ENCODE results near the gene KRTAP3-2. TPM values are rescaled to one million over a fixed set of nuclear protein-coding genes. Genes with fewer than 3 reads are reported as not detected.

The KRTAP3-2 gene
- total RNA-seq, 1 experiment from 2014 or later: not detected

DNA sequence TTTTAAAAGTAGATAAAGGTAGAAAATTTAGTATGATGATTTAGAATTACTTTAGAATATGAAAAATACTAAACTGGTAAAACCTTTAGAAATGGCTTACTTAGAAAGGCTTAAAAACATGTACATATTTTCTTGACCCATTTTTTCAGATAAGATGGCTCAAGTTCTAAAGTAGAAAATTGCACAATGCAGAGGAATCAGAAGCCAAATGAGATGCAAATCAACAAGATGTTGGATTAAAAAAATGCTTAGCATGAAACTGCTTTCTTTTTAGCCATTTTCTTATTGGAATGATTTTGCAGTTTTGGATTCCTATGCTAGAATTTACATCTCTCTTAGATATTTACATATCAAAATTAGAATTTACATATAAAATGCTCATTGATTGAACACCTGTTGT lies 10.7 kb upstream of the KRTAP3-2 start:
- no peak for DNase-seq (ENCODE audit: low read depth)

DNA sequence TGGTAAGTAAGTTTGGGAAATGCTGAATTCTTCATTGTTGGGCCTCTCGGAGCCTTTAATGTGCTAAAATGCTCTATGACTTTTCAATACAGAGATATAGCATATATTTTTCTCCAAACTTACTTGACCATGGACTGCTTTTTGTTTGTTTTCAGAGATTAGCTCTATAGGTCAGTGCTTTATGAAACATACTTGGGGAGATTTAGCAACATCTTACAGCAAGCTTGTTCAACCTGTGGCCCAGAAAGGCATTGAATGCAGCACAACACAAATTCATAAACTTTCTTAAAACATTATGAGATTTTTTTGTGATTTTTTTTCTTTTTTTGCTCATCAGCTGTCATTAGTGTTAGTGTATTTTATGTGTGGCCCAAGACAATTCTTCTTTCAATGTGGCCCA lies 10.2 kb upstream of the KRTAP3-2 start:
- no peak for DNase-seq (ENCODE audit: low read depth)

DNA sequence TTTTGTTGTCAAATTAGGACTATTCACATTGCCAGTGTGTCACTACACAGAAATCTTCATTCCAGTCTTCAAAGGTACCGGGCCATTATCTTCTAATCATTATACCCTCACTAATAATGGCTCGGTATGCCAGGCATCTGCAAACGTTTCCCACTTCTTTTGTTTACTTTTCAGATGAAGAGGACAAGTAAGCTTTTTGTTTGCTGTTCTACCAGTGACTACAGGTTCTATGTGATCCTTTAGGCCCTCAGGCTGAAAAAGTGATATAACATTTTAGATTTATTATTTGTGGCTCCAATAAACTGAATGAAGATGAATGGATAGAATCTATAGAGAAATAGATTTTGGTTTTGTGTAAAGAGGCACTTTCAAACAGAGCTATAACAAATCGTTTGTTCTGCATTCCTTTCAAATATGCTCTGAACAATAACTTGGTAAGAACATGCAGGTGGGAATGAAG lies 9.6 kb upstream of the KRTAP3-2 start:
- DNase-seq (ENCODE audit: low read depth): no peak

DNA sequence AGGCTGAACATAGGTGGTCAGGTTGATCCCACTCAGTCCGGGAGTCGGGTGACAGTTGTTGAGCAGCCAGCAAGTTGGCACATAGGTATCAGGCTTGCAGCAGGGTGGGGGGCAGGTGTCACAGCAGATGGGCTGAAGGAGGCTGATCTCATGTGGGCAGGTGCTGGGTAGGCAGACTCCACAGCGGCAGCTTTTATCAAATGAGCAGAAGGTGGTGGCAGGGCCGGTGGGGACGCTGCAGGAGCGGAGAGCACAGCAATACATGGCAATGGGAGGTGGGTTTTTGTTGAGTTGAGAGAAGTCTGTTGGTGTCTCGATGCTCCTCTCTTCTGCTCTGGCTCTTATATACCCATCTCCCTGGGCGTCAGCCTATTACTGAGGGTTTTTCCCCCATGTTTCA lies 9.1 kb upstream of the KRTAP3-2 start, which contains the start of gene KRTAP3-1:
KRTAP3-1 (minus strand) TSS at position 318 of the 400 bp plus-strand sequence; CDS start at position 264, 54 bp downstream.
- DNase-seq (ENCODE audit: low read depth): no peak

DNA sequence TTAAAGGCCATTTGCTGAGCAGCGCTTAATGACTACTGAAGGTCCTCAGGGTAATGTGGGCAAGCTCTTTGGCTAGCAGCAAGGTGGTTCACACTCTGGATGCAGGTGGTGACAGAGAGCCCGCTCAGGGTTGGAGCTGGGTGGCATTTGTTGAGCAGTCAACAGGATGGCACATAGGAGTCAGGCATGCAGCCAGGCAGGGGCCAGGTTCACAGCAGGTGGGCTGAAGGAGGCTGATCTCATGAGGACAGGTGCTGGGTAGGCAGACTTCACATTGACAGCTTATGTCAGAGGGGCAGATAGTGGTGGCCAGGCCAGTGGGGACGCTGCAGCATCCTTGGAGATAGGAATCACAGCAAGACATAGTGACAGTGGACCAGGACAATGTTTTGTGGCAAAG lies 4.7 kb upstream of the KRTAP3-2 start:
- no peak for DNase-seq (ENCODE audit: low read depth)

DNA sequence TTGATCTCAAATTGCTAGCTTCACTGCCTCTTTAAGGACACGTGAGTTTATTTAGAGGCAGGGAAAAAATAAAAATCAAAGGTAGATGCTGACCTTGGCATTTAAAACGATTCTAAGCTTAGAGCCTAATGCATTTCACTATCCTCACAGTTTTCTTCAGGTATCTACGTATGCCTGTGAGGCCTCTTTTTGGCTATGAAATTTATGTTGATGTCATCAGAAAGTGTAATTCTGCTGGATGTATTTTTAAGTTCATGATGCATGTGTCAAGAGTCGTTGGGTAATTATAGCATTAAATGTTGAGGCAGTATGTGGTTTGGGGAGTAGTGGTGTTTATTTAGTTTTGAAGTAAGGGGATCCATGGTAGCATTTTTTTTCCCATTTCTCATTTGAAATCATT lies 4.2 kb upstream of the KRTAP3-2 start:
- DNase-seq (ENCODE audit: low read depth): no peak

DNA sequence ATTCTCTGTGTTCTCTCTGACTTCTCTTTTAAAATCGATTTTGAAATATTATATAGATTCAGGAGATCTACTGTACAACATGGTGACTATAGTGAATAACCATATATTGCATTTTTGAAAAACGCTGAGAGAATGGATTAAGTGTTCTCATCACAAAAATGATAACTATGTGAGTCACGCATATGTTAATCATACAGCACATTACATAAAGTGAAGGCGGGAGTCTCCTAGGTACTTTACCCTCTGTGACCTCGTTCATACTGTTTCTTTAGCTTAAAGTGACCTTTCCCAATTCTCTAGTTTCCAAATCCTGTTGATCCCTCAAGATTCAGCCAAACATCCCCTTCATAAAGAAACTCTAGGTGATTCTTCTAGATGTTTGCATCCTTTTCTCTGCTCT lies 3.1 kb upstream of the KRTAP3-2 start:
- DNase-seq (ENCODE audit: low read depth): no peak

DNA sequence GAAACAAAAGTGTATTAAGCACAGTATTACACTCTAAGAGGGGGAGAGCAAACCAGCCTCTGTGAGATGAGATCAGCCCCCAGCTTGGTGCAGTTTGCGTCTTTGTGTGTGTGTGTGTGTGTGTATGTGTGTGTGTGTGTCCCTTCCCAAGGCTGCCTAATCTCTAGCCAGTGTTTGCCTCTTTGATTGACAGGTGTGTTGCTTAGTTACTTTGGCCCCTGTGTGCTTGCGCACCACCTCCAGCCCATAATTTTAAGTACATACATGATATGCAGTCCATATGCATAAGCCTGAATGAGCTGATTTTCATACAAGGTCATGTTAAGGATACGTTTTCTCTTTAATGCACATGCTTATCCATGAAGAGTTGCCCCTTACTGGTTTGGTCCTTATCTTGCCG lies 2.1 kb upstream of the KRTAP3-2 start:
- DNase-seq (ENCODE audit: low read depth): no peak

DNA sequence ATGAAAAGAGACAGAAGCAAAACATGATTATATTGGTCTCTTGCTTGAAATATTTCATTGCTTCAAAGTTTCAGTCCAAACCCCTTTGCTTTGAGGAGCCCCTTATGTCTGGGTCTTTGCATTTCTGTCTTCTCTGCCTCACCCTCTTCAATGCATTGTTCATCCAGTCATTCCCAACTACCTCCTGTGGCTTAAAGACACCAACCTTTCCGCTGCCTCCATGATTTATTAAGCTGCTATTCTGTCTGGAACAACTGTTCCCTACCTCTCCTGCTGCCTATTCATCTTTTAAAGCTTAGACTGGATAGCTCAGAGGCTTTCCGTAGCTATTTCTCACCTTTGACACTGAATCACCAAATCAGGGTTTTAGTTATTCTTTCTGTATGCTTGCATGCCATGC lies 2.3 kb downstream of the KRTAP3-2 start:
- no peak for DNase-seq (ENCODE audit: low read depth)

DNA sequence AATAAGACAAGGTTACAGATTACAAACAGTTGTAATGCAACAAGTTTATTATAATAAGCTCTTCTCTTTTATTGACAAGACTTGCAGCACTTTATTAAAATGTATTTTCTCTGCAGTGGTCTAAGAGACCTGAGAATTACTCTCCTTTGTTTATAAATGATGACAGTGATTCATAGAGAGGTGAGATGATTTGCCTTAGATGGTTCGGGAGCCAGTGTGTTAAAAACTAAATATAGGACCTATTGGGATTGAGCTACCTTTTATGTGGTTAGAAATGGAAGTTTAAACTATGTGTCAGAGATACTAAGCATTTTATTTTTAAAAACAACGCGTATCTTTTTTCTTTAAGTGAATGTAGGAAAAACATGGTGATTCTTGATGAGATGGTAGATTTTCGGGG lies 2.9 kb downstream of the KRTAP3-2 start:
- no peak for DNase-seq (ENCODE audit: low read depth)

DNA sequence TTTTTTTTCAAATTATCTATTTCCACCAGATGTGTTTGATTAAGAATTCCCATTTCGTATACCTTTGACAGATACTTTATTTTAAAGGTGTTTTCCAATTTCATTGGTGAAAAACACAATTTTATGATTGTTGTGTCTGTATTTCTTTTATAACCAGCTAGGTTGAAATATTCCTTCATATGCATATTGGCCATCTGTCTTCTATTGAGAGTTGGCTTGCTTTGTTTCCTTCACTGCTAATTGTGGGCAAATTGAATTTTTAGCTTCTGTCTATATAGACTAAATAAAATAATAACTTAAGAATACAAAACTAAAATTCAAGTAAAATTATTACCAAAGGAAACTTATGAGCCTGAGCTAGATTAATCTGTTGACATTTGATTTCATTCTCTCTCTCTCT lies 4.6 kb downstream of the KRTAP3-2 start:
- no peak for DNase-seq (ENCODE audit: low read depth)

DNA sequence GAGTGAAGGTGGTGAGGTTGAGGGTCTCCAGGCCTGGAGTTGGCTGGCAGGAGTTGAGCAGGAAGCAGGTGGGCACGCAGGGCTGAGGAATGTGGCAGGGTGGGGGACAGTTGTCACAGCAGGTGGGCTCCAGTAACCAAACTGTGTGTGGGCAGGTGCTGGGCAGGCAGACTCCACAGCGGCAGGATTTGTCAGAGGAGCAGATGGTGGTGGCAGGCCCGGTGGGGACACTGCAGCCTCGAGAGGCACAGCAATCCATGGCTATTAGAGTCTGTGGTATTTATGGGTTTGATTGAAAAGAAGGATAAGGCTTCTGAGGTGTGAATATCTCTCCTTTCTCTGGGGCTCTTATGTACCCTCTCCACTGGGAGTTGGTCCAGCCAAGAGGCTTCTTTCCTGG lies 5.9 kb downstream of the KRTAP3-2 start, which contains the start of gene KRTAP3-3:
KRTAP3-3 (minus strand) TSS at position 326 of the 400 bp plus-strand sequence; CDS start at position 259, 67 bp downstream.
- DNase-seq (ENCODE audit: low read depth): no peak

DNA sequence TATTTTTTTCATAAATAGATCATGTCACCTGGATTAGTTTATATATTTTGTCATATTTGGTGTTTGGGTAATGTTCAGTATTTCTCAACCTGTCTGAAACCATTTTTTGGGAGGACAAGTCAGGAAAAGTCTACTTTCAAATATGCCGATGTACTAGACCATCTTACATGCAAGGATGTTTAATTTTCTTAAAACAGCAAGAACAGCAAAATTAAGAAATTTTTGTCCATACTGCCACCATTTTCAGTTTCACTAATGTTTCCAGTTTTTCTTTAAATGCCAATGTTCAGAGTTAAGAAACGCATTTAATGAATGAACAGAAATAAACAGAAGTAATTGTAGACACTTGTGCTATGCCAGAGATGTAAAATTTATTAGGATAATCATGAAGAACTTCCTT lies 6.6 kb downstream of the KRTAP3-2 start:
- no peak for DNase-seq (ENCODE audit: low read depth)

DNA sequence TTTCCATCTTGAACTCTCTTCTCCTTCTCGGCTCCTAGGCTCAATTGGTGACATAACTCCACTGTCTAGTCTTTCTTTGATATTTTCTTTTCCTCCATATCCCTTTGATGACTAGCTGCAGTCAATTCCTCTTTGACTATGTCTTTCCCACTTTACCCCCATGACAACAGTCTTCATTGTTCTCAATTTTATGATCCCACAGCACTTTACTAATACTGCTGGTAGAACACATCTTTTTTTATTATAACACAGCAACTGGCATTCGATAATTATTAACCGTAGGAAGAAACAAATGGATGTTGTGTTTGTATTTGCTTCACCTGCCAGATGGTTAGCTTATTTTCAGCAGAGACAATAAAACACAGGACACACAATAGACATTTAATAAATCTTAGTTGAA lies 7.0 kb downstream of the KRTAP3-2 start:
- DNase-seq (ENCODE audit: low read depth): no peak

DNA sequence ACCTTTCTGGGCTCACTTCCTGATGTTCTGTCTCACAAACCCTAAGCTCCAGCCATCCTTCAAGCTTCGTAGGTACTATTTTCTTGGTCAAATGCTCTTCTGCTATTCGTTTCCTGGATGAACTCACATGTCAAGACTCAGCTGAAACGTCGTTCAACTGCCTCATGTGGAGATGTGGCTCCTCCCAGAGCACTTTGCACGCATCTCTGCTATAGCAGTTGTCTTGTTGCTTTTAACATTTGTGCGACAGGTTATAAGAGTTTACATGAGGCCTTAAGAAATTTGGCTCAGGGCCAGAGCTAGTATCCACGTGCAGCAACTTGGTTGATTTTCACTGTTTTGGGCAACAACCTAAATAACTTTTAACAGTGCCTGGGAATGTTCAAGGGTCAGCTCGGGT lies 12.8 kb downstream of the KRTAP3-2 start:
- no peak for DNase-seq (ENCODE audit: low read depth)

DNA sequence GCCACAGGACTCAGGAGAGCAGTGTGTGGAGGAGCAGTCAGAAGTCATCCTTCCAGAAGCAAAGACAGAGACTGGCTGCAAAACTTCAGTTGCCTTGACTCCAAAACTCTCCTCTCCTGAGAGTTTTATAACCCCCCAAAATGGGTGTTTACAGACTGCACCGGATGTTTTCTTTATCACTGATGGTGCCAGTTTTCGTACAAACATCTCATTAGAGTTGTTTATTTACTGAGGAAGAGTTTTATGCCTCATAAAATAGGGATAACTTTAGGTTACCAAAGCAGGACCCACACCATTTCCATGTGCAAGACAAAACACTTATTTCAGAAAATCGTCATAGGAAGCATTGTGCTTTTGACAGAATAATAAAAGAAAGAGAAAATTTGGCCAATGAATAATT lies 15.5 kb downstream of the KRTAP3-2 start, which contains the start of gene KRT40:
KRT40 (minus strand) TSS at position 101 of the 400 bp plus-strand sequence; CDS start at position 48, 53 bp downstream.
- no peak for DNase-seq (ENCODE audit: low read depth)

DNA sequence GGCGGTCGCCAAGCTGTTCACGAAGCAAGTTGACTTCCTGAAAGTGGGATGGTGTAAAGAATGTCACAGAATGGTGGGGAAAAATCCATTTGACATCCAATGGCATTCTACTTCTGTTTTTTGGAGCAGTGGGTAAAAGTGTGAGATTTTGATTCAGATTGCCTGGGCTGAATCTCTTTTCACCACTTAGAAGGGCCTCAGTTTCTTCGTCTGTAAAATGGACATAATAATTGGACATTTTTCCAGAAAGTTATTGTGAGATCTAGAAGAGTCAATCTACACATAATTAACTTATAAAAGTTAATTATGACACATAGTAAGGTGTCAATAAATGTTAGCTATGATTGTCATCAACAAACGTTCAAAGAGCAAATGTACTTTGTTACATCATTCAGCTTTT lies 18.6 kb downstream of the KRTAP3-2 start:
- DNase-seq (ENCODE audit: low read depth): no peak

DNA sequence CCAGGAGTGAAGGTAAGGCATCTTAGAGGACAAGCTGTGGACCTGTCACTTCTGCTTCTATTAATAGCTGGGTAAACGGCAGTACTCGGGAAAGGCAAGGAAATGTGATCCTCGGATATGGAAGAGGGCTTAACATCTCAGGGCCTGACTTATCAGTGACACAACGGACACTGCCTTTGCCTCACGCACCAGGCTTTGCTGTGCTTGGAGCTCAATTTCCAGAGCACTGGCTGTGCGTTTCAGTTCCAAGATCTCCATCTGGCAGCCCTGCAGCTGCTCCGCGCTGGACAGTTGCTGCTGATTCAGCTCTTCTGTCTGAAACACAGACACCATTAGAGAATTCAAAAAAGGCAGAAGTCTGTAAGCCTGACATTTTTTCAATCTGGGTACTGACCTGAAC lies 19.1 kb downstream of the KRTAP3-2 start:
- DNase-seq (ENCODE audit: low read depth): no peak

DNA sequence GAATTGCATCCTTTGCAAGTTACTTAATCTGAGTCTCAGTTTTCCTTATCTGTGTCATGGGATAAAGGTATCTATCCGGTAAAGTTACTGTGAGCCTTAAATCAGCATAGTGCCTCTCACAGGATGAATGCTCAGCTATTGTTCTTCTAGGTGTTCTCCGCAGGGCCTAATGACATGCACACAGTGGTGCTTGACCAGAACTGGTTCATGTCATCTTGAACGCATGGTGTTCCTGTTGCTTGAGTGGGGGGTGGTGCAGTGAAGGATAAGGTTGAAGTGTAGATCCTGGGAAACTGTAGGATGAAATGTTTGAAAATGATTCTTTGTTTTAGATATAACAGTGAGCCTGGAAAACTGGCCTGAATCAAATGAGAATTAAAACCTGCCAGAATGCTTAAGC lies 19.6 kb downstream of the KRTAP3-2 start:
- DNase-seq (ENCODE audit: low read depth): no peak

DNA sequence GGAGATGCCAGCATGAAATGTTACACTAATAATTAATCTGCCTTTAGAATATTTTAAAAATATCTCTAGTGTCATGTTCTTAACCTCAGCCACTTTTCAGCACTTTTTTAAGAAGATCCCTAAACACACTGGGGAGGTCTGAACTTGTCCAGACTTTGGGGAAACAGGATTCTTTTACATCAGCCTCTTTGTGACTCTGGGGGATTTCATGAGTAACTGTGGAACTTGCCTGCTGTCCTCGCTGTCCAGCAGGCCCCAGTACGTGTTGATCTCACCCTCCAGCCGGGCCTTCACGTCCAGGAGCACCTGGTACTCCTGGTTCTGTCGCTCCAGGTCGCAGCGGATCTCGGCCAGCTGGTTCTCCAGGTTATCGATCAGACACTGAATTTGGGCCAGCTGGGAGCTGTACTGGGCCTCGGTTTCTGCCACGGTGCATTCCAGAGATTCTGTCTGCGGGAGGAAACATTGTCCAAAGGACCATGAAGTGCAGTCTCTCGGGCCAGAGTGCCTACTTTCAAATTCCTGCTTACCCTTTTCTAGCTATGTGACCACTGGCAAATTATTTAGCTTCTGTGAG lies 21.0 kb downstream of the KRTAP3-2 start:
- no peak for DNase-seq (ENCODE audit: low read depth)

DNA sequence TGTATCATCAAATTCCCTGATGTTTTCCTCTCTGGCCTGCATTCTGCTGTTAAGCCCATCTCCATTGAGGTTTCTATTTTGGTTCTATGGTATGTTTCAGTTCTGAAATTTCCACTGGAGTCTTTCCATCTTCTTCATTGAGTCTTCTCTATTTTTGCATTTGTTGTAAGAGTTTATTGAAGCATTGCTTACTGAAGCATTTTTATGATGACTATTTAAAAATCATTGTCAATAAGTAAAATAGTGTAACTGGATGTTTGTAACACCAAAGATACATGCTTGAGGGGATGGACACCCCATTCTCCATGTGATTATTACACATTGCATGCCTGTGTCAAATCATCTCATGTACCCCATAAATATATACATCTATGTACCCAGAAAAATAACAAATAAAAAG lies 24.2 kb downstream of the KRTAP3-2 start:
- no peak for DNase-seq (ENCODE audit: low read depth)

DNA sequence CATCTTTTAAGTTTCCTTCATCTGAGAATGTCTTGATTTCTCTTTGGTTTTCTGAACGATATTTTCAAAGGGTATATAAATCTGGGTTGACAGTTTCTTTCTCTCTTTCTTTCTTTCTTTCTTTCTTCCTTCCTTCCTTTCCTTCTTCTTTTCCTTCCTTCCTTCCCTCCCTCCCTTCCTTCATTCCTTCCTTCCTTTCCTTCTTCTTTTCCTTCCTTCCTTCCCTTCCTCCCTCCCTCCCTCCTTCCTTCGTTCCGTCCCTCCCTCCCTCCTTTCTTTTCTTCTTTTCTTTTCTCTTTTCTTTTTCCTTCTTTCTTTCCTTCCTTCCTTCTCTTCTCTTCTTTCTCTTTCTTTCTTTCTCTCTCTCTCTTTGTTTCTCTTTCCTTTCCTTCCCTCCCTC lies 25.3 kb downstream of the KRTAP3-2 start:
- no peak for DNase-seq (ENCODE audit: low read depth)

DNA sequence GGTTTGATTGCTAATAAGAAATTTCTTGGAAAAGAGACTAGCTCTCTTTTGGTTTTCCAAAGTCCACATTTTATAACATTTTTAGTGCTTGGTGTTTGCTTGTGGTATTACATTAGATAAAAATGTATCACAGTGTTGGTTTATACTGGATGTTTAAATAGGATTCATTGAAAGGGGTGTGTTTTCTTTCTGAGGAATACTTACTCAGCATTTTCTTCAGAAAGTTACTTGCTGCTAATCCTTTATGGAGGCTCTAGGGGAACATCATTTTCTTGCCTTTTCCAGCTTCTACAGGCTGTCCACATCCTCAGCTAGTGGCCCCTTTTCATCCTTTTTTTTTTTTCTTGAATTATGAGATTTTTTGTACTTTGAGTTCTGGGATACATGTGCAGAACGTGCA lies 32.1 kb downstream of the KRTAP3-2 start:
- DNase-seq (ENCODE audit: low read depth): no peak

DNA sequence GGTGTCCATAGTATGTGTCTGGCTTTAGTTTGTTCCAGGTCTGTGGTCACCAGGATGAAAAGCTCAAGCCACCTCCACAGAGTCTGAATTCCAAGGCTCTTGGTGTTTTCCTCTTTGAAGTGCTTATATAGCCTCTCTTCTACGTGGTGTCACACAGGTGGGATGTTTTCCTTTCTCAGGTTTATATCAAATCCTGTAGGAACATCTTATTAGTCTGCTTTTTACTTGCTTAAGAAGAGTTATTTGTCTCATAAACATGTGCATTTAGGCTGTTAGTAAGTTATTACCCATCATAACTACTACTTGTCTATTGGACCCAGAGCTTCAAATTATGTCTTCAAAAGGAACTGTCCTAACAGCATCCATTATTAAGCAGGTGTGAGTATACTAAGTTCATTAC lies 32.9 kb downstream of the KRTAP3-2 start, which contains the start of gene KRT39:
KRT39 (minus strand) TSS at position 101 of the 400 bp plus-strand sequence; CDS start at position 9, 92 bp downstream.
- no peak for DNase-seq (ENCODE audit: low read depth)
